GM20000 (cell line): ENCODE results near the gene MYL4.

Experiments used
- DNase-seq: peaks from one replicate; pipeline ENCODE4 v3.0.0; 2012; ENCODE audit warnings: low spot score
- CTCF ChIP-seq: IDR thresholded peaks from 2 replicates; pipeline ENCODE4 v1.5.1; 2012; ENCODE audit warnings: mild to moderate bottlenecking, control low read depth; ENCODE audit errors: extremely low read depth, missing control alignments

The MYL4 gene

GRCh38 chr17:47239967-47240651, 31.0 kb downstream of the MYL4 start:
- no peak for TF ChIP-seq CTCF
- DNase-seq = no peak

GRCh38 chr17:47240806-47241205, 31.7 kb downstream of the MYL4 start:
- no peak for DNase-seq
- TF ChIP-seq CTCF = no peak

DNA sequence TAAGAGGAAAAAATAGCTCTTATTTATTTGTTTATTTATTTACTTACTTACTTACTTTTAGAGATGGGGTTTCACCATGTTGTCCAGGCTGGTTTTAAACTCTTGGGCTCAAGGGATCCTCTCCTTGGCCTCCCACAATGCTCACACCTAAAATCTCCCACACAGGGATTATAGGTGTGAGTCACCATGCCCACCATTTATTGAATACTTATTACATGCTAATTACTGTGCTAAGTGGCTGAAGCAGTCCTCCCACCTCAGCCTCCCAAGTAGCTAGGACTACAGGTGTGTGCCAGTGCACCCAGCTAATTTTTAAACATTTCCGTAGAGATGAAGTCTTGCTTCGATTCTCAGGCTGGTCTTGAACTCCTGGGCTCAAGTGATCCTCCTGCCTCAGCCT, 33.5 kb downstream of the MYL4 start:
- TF ChIP-seq CTCF = no peak
- no peak for DNase-seq

DNA sequence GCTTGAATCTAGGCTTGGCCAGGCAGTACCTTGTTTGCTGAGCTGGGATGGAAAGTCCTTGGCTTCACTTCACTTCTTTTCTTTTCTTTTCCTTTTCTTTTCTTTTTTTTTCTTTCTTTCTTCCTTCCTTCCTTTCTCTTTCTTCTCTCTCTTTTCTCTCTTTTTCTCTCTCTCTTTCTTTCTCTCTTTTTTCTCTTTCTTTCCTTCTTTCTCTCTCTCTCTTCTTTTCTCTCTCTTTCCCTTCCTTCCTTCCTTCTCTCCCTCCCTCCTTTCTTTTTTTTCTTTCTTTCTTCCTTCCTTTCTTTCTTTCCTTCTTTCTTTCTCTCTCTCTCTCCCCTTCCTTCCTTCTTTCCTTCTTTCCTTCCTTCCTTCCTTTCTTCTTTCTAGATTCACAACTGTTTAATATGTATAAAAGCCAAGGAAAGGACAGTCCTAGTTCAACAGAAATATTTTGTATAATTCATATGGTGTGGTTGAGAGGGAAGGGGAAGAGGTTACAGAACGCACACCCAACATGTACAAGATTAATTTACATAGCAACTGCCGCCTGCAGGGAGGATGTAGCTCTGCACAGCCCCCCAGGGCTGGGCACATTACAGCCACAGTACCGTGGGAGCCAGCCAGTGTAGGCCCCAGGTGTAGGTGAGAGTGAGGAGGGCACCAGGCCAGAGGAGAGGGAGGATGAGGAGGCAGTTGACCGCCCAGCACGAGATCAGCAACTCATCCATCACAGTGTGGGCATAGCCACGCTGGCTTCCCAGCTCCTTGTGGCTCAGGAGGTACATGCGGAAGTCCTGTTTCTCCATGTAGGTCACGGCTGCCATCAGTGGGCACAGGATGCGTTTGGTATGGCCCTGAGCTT, 34.8 kb downstream of the MYL4 start:
- DNase-seq = no peak
- no peak for TF ChIP-seq CTCF

GRCh38 chr17:47244697-47245096, 35.5 kb downstream of the MYL4 start:
- DNase-seq = no peak
- TF ChIP-seq CTCF = no peak

DNA sequence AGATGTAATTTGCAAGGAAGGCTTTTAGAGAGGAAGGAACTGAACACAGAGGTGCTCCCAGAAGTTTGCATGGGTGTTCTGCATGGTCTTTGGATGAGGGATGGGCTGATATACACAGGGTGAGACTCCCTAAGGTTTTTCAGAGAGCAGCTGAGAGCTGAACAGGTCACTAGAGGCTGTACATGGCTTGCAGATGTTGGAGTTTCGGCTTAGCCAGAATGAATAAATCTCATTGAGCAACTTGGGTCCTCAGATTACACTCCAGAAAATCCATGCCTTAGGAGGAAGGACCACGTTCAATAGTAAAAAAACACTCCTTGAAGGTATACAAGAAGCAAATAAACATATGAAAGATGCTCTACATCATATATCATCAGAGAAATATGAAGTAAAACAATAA, 37.0 kb downstream of the MYL4 start:
- no peak for TF ChIP-seq CTCF
- DNase-seq = no peak

GRCh38 chr17:47250855-47251254, 41.7 kb downstream of the MYL4 start:
- DNase-seq = no peak
- TF ChIP-seq CTCF = no peak
